OCI-LY3 (cell line): ENCODE measurements around the gene LMO1.
A peak's percentile ranks its signal among the peaks of the same experiment; 100 is the strongest.

Experiments
- H2AFZ ChIP-seq: fragments of 200-600, 300-600 bp; shearing (Covaris generic); 2 replicates; pipeline ENCODE4 v1.6.0; 2014; ENCODE audit warnings: antibody characterized with exemption, low read depth, low read length
- H3K27ac ChIP-seq: fragments of 200-600, 300-600 bp; sonication (generic); 2 replicates; pipeline ENCODE4 v1.5.1; 2014; ENCODE audit warnings: mild to moderate bottlenecking, low read length, moderate library complexity, mixed read lengths
- H3K27me3 ChIP-seq: fragments of 200-600, 300-600 bp; sonication (generic); 2 replicates; pipeline ENCODE4 v1.6.1; 2014; ENCODE audit warnings: low read depth, low read length, mixed read lengths
- H3K36me3 ChIP-seq: fragments of 200-600, 300-600 bp; sonication (generic); replicated peaks from 2 replicates; pipeline ENCODE3; 2014; ENCODE audit warnings: low read depth, low read length, mixed read lengths
- H3K4me1 ChIP-seq: fragments of 300-600, 200-600 bp; sonication (generic); 2 replicates; pipeline ENCODE4 v1.6.1; 2014; ENCODE audit warnings: low read length, mixed read lengths
- H3K4me2 ChIP-seq: fragments of 200-600, 300-600 bp; sonication (generic); 2 replicates; pipeline ENCODE4 v1.6.1; 2014; ENCODE audit warnings: low read length, mixed read lengths
- H3K4me3 ChIP-seq: fragments of 300-600, 200-600 bp; sonication (generic); 2 replicates; pipeline ENCODE4 v1.5.1; 2014; ENCODE audit warnings: antibody characterized with exemption, mild to moderate bottlenecking, low read length, moderate library complexity
- H3K79me2 ChIP-seq: fragments of 300-600, 200-600 bp; shearing (Covaris generic); 2 replicates; pipeline ENCODE4 v1.6.1; 2014; ENCODE audit warnings: mild to moderate bottlenecking, low read length, mixed read lengths
- H3K9ac ChIP-seq: fragments of 300-600, 200-600 bp; shearing (Covaris generic); 2 replicates; pipeline ENCODE4 v1.6.0; 2014; ENCODE audit warnings: mild to moderate bottlenecking, low read length, moderate library complexity
- H3K9me3 ChIP-seq: fragments of 200-600, 300-600 bp; shearing (Covaris generic); 2 replicates; pipeline ENCODE4 v1.6.1; 2014; ENCODE audit warnings: low read length, mixed read lengths; ENCODE audit not compliant: insufficient read depth
- H4K20me1 ChIP-seq: fragments of 200-600, 300-600 bp; sonication (generic); 2 replicates; pipeline ENCODE4 v1.6.1; 2016; ENCODE audit warnings: low read length, mixed read lengths; ENCODE audit not compliant: insufficient read depth
- CTCF ChIP-seq: fragments of 200-600, 300-600 bp; sonication (generic); IDR thresholded peaks from 2 replicates; pipeline ENCODE4 v1.5.1; 2014; ENCODE audit warnings: antibody characterized with exemption, low read length, low read depth
- EZH2phosphoT487 ChIP-seq: fragments of 200-600 bp; shearing (Covaris generic); IDR thresholded peaks from 2 replicates; pipeline ENCODE4 v1.6.1; 2018; ENCODE audit warnings: antibody characterized with exemption, mixed run types, low read depth

Gene LMO1

GRCh38 chr11:8267280-8267679, 3.6 kb upstream of the LMO1 start:
- Histone ChIP-seq H3K4me1 (0 out of 2 replicates have a peak, but pooled peaks cover 3% of the 10 kb centered on the region), H3K27me3 (peaks cover 17% of the 10 kb centered on the region)
- TF ChIP-seq EZH2phosphoT487 (no peak), CTCF (no peak)

GRCh38 chr11:8266246-8267241, 2.9 kb upstream of the LMO1 start:
- Histone ChIP-seq H4K20me1 (no peaks in the 10 kb centered on the region), H3K4me2 (no peak overlapping the region), H3K4me1 (0 out of 2 replicates have a peak, but pooled peaks cover 3% of the 10 kb centered on the region), H2AFZ (no peak overlapping the region), H3K36me3 (no peaks in the 10 kb centered on the region), H3K27me3 (peaks cover 12% of the 10 kb centered on the region; the same call in 1 of the 2 replicates), H3K79me2 (no peaks in the 10 kb centered on the region), H3K9ac (no peak overlapping the region), H3K4me3 (no peak overlapping the region), H3K27ac (no peak overlapping the region), H3K9me3 (no peaks in the 10 kb centered on the region)
- no peak for TF ChIP-seq CTCF

More at GRCh38 chr11:8267280-8267679, 3.6 kb upstream of the LMO1 start:
- Histone ChIP-seq H3K27ac (no peak overlapping the region), H3K36me3 (no peaks in the 10 kb centered on the region), H3K9me3 (no peaks in the 10 kb centered on the region), H2AFZ (no peak overlapping the region), H3K9ac (no peak overlapping the region), H3K79me2 (no peaks in the 10 kb centered on the region), H3K4me3 (no peak overlapping the region), H4K20me1 (no peaks in the 10 kb centered on the region), H3K4me2 (no peak overlapping the region)

- H3K4me2 ChIP-seq, result no peak overlapping the region
- H3K27me3 ChIP-seq, result peaks cover 19% of the 10 kb centered on the region; the same call in 1 of the 2 replicates
- H3K9ac ChIP-seq, result no peak overlapping the region
- no peak overlapping the region for H3K4me3 ChIP-seq
- H3K36me3 ChIP-seq, result no peaks in the 10 kb centered on the region
- H3K4me1 ChIP-seq, result 0 out of 2 replicates have a peak, but pooled peaks cover 3% of the 10 kb centered on the region
- no peaks in the 10 kb centered on the region for H3K79me2 ChIP-seq
- no peaks in the 10 kb centered on the region for H4K20me1 ChIP-seq
- no peak overlapping the region for H3K27ac ChIP-seq
- peak; percentile 19; the same call in 1 of the 2 replicates for TF ChIP-seq CTCF
- no peak for TF ChIP-seq EZH2phosphoT487
- no peak overlapping the region for H2AFZ ChIP-seq
- H3K9me3 ChIP-seq, result no peaks in the 10 kb centered on the region
These were observed 2.1 kb upstream of the LMO1 start for GRCh38 chr11:8265681-8266241.
